Breast epithelium (tissue), 3 donors: ENCODE results near the gene VEPH1.

Source experiments
- POLR2A ChIP-seq: fragments of 450-650 bp; IDR thresholded peaks from one replicate; pipeline ENCODE4 v1.6.1; 2016; ENCODE audit warnings: antibody characterized with exemption, mild to moderate bottlenecking, moderate library complexity
- TF ChIP-seq, protein P1 (sequence below), 3 donors: fragments of 450-650 bp; IDR thresholded peaks; one replicate each; pipeline ENCODE4 v1.5.1; 2016 to 2017; ENCODE audit warnings: antibody characterized with exemption in 3 of 3, mild to moderate bottlenecking in 3 of 3, moderate library complexity in 3 of 3

DNA sequence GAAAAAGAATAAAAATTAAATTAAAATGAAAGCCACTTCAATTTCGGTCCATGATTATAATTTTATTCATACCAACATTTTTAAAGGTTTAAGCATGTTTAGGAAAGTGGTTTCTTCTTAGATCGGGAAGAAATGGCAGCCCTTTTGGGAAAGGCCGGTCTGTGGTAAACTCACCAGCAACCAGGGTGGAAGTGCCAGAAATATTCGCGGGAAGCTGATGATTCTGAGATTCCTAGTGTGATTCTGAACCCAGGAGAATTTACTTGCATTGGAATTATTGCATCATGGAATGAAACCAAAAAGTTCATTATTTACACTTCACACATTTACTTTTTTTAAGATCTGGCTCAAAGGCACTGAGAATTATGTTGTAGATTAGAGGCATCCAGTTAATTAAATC is 246.1 kb downstream of the VEPH1 start:
- TF ChIP-seq, protein P1, sequence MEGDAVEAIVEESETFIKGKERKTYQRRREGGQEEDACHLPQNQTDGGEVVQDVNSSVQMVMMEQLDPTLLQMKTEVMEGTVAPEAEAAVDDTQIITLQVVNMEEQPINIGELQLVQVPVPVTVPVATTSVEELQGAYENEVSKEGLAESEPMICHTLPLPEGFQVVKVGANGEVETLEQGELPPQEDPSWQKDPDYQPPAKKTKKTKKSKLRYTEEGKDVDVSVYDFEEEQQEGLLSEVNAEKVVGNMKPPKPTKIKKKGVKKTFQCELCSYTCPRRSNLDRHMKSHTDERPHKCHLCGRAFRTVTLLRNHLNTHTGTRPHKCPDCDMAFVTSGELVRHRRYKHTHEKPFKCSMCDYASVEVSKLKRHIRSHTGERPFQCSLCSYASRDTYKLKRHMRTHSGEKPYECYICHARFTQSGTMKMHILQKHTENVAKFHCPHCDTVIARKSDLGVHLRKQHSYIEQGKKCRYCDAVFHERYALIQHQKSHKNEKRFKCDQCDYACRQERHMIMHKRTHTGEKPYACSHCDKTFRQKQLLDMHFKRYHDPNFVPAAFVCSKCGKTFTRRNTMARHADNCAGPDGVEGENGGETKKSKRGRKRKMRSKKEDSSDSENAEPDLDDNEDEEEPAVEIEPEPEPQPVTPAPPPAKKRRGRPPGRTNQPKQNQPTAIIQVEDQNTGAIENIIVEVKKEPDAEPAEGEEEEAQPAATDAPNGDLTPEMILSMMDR (IDR thresholded peaks at IDR 0.05) = no peak
- TF ChIP-seq POLR2A = no peak
